Fibroblast of skin of right biceps (primary cell): ENCODE measurements around the gene PRDX3.

Experiments used
- DNase-seq: peaks from one replicate; pipeline ENCODE4 v3.0.0-alpha.2; 2013

The PRDX3 gene

DNA sequence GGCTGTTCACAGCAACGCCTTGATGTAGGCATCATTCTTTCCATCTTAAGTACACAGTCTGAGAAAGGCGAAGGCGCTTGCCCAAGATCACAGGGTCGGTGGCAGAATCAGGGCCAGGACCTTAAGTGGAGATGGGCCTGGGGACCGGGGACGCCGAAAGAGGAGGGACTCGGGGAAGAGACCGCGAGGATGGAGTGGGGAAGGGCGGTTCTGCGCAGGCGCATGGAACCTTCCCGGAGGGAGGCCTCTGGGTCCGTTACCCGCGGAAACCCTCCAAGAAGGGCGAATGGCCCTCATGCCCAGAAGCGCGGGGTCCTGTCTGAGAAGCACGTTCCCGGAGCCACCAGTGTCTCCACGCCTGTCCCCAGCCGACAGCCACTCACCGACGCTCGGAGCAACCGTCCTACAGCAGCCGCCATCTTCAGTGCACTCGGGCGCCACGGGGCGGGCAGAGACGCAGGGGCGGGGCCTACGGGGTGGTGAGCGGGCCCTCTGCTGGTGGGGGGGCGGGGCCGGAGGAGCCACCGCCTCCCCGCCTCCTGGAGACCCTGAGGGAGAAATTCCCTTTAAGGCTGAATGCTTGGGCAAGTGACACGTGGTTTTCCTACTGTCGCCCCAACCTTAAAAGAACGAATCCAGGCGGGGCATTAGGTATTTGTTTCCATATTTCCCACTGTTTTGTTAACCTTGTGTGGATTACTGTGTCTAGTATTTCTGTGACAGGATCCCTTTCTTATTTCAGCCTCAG is at the start of gene PRDX3:
Gene PRDX3, minus strand, starts transcription at position 441 of the 748 bp plus-strand sequence. Its CDS starts 22 bp downstream, at position 419.
- DNase-seq, result peak; percentile 92

- no peak for DNase-seq
Measured at GRCh38 chr10:119227825-119228224, 49.2 kb upstream of the PRDX3 start.

DNA sequence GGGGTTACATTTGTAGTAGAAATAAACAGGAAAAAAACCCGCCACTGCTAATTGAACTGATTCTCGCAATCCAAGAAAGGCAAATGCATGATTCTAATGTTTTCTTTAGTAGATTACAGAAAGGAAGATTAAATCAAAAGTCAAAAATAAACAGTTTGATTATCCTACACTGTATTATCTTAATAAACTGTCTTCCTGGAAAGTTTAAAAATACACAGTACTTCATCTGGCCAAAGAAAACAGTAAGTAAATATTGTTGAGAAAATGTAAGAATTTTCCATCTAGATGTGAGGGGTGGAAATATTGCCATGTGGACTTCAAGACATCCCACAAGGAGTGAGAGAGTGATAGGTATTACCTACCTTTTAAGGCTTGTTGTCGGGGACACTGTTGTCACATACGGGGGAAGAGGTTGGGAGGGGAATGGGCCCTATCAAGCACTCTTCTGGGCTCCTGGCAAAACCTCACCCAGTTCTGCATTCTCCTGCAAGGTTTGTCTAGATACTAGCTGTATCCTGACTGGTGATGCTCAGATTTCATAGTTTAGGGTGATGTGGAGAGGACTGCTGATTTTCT is 46.6 kb upstream of the PRDX3 start:
- DNase-seq, result no peak

DNA sequence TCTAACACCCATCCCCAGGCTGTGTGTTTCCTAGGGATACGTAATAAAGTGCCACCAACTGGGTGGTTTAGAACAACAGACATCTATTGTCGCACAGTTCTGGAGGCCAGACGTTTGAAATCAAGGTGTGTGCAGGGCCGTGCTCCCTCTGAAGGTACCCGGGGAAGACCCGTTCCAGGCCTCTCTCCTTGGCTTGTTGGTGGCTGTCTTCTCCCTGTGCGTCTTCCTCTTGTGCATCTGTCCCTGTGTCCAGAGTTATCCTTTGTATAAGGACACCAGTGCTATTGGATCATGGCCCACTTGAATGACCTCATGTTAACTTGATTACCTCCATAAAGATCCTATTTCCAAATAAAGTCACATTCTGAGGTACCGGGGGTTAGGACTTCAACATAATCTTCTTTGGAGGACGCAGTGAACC is 44.4 kb upstream of the PRDX3 start:
- DNase-seq, result no peak

GRCh38 chr10:119222537-119222936 is 43.9 kb upstream of the PRDX3 start:
- no peak for DNase-seq

- no peak for DNase-seq
Measured at GRCh38 chr10:119221666-119222065, 43.1 kb upstream of the PRDX3 start.

DNA sequence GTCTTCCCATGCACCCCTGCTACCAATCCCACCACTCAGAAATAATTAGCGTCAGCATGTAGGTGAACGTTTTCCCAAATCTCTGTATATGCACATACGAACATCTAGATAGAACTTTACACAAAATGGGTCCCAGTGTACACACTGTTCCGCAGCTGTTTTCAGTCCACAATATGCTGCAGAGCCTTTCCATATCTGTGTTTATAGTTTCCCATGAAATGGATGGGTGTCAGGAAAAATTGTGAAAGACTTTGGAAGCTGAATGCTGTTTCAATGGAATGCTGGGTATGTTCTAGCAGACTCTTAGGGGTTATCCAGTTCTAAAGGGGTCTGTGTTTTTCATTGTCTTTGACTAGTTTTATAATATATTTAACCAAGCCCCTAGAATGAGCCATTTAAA is 42.6 kb upstream of the PRDX3 start:
- peak; percentile 63 for DNase-seq

GRCh38 chr10:119219871-119220270 is 41.3 kb upstream of the PRDX3 start:
- peak; percentile 74 for DNase-seq

GRCh38 chr10:119217991-119218490 is 39.4 kb upstream of the PRDX3 start:
- DNase-seq, result no peak

DNA sequence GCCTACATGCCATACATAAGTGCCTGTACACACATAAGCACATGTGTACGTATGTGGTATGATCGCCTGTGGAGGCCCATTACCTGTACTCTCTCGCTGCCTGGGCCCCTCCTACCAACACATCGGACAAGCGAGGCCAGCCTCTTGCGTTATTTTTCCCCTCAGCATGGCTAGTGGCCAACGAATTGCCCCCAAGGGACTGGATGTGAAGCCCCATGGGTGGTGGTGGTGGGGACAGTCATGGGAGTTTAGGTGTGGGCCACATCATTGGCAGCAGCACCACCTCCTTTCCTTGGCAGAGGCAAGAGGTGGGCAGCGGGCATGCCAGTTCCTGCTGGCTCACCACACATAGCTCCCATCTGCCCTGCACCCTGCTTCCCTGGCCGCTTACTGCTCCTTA is 38.8 kb upstream of the PRDX3 start:
- no peak for DNase-seq

DNA sequence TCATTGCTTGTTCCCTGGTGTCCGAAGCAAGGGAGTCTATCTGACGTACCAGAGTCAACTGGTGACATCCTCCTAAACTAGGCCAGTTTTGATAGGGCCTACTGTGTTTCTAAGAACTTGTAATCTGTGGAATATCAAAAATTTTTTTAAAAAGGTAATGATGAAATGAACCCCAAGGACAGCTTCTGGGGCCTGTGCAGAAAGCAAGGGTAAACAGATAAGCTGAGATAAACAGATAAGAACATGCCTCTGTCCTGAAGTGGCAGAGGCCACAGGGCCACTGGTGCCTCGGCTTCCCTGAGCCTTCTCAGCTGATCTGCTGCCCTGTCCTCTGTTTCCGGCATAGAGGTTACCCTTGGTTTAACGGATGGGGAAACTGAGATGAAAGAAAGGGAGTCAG is 37.5 kb upstream of the PRDX3 start:
- DNase-seq, result no peak

DNA sequence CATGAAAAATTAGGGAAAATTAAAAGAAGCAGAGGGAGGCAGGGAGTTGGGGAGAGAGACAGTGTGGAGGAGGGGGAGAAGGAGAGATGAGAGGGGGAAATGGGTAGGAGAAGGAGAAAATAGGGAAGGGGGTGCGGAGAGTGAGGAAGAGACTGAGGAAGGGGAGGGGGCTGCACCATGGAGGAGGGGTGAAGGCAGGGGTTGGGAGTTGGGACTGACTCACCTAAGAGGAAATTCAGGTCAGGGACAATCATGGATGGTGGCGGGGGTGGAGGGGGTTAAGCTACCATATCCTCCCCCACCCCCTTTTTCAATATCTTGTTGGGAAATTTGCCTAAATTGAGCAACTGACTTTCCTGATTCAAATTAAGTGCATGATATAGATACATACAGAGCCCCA is 36.8 kb upstream of the PRDX3 start:
- no peak for DNase-seq

GRCh38 chr10:119211625-119212441 is 33.2 kb upstream of the PRDX3 start:
- no peak for DNase-seq

DNA sequence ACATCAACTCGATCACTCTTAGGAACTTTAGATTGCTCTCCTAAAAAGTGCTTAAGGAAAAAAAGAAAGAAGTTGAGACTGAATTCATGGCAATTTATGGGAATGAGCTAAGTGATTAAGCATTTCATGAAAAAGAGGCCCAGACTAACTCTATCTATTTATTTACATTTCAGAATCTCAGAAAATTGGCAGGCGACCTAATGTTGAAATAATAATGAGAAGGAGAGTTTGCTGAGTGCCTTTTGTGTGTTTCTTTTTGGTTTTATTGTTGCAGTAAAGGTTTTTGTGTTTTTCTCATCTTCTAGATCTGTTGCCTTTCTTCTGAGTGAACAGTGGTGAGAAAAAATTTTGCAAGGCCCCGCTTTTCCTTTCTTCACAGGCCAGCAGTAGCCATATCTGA is 32.6 kb upstream of the PRDX3 start:
- DNase-seq, result peak; percentile 76

- DNase-seq, result no peak
Measured at GRCh38 chr10:119210633-119211032, 32.0 kb upstream of the PRDX3 start.

- peak; percentile 41 for DNase-seq
Measured at GRCh38 chr10:119209736-119210355, 31.2 kb upstream of the PRDX3 start.

- peak; percentile 66 for DNase-seq
Measured at GRCh38 chr10:119209035-119209735, 30.6 kb upstream of the PRDX3 start.

DNA sequence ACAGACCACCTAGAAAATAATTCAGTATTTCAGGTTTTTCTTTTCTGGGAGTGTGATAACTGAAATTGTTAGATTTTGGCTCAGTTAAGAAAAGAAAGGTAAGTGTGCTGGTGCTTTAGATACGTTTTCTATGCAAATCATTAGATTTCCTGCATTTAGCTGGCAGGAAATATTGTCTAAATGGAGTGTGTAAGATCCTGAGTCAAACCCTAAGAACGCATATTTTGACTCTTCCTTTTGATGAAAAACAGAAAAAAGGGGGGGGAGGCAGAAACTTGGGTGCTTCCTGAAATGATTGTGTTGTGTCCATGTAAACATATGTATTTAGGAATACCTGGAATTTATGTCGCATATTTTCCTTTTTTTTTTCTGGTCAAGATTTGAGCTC is 29.9 kb upstream of the PRDX3 start:
- peak; percentile 65 for DNase-seq

GRCh38 chr10:119207713-119208552 is 29.3 kb upstream of the PRDX3 start:
- DNase-seq, result peak; percentile 59

- DNase-seq, result peak; percentile 98
Measured at GRCh38 chr10:119207366-119207666, 28.7 kb upstream of the PRDX3 start, which contains the start of gene GRK5. TSS of gene GRK5 (plus strand) at chr10:119207571. CDS start at chr10:119207918, 347 bp downstream.

DNA sequence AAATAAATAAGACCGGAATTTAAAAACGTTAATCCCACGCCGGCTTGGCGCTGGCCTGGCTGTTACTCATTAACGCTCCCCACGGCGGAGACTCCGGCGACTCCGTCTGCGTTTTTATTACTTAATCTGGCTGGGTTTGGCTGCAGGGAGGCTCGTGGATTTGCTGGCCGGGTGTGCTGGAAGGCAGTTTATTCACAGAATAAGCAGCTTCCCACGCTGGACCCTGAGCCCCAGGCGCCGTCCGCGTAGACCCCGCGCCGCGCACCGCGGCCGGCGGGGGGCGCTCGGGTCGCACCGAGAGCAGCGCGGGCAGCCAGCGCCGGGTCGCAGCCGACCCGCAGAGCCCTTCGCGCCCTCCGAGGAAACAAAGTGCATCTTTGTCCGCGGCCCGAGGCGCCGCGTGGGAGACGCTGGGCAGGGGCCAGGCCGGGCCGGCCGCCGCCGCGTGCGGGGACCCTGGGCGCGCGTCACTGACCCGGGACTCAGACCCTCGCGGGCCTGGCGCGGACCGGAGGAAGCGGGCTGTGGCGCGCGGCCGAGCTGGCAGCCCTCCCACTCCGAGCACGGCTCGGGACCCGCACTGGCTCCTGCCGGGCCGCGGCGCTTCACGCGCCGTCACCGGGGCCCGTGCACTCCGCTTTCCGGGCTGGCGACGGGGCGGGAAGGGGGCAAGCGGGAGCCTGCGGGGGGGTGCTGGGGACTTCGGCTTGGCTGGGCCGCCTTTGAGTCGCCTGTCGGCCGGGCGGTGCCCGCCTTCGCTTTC is 28.2 kb upstream of the PRDX3 start:
- DNase-seq, result peak; percentile 72
